CD4-positive, alpha-beta T cell treated with Interleukin-4 for 4 hours (primary cell): ENCODE data around the gene GDPD1.
A peak's percentile ranks its signal among the peaks of the same experiment; 100 is the strongest.
"Not testable (repeated sequence)": the region's sequence is repeated elsewhere in the genome, so short reads cannot be mapped to it uniquely, and the experiment has no call there.

Source experiments
- DNase-seq: peaks from one replicate; pipeline ENCODE4 v3.0.0-alpha.2; 2020

The GDPD1 gene

DNA sequence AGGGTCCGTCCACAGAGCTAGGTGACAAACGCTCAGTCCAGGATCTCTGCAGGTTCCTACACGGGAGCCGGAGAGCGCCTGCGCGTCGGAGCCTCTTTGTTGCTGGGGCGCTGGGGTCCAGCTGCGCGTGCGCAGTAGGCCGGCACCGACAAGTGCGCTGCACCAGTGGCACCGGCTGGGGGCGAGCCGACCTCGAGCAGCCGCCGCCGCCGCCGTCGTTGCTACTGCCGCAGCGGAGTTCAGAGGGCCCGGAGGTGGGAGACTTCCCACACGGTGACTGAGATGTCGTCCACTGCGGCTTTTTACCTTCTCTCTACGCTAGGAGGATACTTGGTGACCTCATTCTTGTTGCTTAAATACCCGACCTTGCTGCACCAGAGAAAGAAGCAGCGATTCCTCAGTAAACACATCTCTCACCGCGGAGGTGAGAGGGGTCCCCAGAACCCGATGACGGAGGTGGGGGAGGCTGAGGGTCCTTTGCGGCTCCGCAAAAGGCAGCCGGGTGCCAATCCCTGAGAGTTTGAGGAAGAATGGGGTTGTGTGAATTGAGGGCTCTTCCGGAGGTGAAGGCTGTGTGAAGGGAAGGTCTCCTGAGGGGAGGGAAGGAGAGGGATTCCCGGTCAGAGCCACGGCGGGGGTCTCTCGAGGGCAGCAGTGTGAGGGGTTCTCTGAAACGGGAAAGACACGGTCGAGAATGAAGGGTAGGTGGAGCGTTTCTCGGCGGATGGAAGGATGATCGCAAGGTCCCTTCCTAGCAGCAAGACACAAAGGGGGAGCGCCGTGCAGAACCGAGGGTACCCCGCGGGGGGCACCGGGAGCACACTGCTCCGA, at the start of gene GDPD1:
GDPD1 (plus strand) TSS at position 184 of the 831 bp plus-strand sequence; CDS start at position 283, 99 bp downstream.
- DNase-seq: peak; percentile 96

DNA sequence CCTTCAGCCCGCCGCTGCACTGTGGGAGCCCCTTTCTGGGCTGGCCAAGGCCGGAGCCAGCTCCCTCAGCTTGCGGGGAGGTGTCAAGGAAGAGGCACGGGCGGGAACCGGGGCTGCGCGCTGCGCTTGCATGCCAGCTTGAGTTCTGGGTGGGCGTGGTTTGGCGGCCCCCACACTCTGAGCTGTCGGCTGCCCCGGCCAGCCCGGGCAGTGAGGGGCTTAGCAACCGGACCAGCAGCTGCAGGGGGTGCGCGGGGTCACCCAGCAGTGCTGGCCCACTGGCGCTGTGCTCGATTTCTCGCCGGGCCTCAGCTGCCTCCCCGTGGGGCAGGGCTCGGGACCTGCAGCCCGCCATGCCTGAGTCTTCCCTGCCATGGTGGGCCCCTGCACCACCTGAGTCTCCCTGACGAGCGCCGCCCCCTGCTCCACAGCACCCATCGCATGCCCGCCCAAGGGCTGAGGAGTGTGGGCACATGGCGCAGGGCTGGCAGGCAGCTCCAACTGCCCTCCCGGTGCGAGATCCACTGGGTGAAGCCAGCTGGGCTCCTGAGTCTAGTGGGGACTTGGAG, 47.8 kb upstream of the GDPD1 start:
- DNase-seq: no peak

DNA sequence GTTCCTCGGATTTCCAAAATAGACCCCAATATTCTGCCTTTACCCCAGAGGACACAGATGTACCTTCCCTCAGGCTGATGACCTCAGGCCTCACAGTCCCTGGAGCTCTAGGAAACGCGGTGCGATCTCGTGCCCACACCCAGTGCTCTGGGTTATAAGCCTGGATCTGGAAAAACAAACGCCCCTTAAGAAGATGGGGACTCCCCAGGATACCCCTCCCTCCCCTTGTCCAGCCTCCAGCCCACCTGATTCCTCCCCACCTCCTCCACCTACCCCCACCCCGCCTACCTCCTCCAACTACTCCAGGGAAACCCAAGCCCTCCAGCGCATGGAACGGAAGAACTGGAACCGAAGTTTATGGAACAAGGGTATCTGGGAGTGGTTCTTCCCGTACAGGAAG, 45.6 kb upstream of the GDPD1 start:
- DNase-seq: no peak

DNA sequence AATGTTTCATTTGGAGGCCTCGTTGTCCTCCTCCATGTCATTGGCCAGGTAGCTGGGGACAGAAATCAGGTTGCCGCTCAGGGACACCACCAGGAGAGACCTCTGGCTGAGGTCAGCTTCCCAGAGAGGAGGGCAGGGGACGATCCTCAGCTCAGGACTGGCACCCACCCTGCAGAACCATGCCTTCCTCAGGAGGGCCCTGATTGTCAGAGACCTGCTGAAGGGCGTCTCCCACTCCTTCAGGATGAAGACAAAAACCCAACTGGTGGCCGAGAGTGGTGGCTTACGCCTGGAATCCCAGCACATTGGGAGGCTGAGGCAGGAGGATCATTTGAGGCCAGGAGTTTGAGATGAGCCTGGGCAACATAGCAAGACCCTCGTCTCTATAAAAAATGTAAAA, 45.2 kb upstream of the GDPD1 start:
- no peak for DNase-seq

DNA sequence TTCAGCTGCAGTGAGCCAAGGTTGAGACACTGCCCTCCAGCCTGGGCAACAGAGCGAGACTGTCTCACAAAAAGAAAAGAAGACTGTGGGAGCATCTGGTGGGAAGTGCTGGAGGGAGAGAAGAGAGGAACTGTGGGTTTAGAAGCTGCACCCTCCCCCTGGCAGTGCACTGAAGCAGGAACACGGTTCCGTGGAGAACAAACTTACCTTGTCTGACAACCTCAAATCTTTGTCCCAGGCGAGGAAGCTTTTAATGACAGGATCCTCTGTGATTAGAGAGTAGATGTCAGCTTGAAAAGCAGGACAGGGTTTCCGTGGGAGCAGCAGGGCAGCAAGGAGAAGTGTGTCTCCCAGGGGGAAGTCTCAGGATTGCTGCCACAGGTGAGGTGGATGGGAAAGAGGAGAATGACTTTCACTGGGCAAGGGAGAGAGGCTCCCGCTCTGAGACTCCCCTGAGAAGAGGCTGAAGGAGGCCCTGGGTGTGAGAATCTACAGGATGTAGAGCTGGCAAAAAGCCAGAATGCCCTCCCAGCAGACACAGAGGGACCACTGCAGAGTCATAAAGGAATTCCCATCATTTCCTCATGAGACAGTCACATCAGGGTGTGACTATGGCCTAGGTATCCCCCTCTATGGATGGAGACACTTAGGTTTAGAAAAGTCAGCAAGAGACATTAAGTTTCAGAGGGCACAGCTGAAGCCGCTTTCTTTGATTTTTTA, 41.9 kb upstream of the GDPD1 start:
- no peak for DNase-seq

DNA sequence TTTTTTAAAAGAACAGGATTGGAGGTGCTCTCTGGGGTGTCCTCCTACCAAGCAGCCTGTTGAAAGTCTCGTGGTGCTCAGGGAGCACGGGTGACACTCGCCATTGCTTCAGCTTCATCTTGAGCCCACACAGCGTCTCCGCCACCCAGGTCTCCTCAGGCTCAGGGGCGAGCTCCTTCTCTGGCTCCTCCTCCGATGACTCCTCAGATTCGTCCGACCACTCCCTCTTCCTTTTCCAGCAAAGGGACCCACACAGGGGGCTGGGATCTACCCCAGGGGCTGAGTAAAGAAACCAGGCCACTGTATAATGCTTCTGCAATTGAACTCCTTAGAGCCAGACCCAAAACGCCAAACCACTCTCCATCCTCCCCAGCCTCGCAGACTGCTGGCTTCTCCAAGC, 40.7 kb upstream of the GDPD1 start:
- not testable (repeated sequence) for DNase-seq

DNA sequence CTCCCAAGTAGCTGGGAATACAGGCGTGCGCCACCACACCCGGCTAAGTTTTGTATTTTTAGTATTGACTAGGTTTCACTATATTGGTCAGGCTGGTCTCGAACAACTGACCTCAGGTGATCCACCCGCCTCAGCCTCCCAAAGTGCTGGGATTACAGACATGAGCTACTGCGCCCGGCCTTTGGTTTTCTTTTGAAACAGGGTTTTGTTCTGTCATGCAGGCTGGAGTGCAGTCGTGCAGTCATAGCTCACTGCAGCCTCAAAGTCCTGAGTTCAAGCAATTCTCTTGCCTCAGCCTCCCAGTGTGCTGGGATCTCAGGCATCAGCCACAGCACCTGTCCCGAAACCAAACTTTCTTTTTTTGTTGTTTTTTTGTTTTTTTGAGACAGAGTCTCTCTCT, 39.7 kb upstream of the GDPD1 start:
- DNase-seq: no peak

DNA sequence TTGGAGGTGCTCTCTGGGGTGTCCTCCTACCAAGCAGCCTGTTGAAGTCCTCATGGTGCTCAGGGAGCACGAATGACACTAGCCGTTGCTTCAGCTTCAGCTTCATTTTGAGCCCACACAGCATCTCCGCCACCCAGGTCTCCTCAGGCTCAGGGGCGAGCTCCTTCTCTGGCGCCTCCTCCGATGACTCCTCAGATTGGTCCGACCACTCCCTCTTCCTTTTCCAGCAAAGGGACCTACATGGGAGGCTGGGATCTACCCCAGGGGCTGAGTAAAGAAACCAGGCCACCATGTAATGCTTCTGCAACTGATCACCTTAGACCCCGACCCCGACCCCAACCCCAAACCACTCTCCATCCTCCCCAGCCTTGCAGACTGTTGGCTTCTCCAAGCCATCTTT, 38.8 kb upstream of the GDPD1 start:
- no peak for DNase-seq

DNA sequence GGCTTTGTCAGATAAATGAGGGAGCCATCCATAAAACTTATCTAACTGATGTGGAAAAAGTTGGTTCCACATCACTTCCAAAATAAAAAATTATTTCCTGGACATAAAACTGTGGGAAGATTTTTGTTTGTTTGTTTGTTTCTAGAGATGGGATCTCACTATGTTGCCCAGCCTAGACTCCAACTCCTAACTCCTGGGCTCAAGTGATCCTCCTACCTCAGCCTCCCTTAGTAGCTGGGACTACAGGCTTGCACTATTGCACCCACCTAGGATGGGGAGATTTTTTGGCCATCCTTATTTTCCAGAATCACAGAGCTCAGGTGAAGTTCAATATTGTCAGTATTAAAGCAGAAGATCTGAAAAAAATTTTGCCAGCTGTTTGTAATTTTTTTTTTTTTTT, 34.3 kb upstream of the GDPD1 start:
- DNase-seq: no peak

DNA sequence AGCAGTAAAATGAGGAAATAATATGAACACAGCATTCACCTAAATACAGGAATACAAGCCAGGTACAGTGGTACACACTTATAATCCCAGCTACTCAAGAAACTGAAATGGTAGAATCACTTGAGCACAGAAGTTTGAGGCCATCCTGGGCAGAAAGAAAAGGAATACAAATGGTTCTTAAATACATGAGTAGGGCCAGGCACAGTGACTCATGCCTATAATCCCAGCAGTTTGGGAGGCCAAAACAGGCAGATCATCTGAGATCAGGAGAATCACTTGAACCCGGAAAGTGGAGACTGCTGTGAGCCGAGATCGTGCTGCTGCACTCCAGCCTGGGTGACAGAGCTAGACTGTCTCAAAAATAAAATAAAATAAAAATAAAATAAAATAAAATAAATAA, 33.5 kb upstream of the GDPD1 start:
- DNase-seq: no peak

DNA sequence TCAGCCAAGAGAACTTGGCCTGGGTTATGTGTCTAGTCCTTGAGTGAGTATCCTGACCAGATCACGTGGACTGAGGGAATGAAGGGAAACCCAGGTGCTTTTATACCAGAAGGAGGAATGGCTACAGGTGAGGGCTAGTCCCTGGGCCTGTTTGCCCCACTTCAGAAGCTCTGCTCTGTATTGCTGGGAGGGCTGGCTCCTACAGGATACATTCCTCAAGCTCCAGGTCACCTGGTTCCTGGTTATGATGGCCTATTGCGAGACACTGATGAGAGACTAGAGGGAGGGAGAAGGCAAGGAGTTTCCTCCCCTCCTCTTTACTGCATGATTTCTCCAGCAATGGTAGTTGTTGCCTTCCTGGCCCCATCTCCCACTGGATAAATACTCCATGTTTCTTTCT, 29.5 kb upstream of the GDPD1 start:
- no peak for DNase-seq

DNA sequence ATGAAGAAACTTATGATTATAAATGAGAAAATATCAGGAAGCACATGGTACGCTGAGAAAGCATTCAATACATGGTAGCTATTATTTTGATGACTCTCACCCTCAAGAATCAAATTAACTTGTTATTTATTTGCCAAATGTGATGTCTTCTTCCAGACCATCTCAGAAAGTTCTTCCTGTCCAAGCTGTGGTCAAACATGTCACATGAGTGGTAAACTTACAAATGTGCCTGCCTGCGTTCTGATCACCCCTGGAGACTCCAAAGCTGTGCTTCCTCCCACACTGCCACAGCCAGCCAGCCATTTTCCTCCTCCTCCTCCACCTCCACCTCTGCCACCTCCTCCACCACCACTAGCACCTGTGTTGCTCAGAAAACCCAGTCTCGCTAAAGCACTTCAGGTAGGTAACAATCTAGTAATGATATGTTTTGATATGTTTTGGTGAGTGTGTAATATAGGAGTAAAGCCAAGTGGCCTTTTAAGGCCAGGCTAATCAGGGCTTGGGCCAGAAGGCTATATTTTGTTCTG, 26.9 kb upstream of the GDPD1 start:
- no peak for DNase-seq

DNA sequence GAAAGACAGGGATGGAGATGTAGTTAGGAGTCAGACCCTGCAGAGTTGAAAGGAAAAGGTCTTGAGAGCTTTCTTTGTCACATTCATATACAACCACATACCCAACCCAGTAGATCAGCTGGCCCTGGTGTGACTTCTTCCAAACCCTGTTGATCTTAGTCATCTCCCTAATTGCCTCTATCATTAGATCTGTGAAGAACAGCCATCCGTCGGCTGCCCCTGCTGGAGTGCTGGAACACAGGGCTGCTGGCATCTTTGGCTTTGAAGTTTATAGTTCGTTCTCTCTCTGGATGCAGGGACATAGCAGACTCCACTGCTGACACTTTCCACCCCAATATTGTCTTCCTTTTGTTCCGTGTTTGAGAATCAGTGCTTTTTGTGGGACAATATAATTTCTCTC, 20.9 kb upstream of the GDPD1 start:
- DNase-seq: no peak

DNA sequence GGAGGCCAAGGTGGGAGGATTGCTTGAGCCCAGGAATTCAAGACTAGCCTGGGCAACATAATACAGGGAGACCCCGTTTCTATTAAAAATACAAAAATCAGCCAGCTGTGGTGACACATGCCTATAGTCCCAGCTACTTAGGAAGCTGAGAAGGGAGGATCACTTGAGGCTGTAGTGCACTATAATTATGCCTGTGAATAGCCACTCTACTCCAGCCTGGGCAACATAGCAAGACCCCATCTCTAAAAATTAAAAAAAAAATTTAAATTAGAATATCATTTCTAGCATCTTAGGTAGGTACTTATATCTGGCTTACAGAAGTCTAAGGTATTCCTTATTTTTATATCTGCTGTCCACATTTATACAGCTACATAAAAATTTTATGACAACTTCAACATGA, 18.0 kb upstream of the GDPD1 start:
- no peak for DNase-seq

DNA sequence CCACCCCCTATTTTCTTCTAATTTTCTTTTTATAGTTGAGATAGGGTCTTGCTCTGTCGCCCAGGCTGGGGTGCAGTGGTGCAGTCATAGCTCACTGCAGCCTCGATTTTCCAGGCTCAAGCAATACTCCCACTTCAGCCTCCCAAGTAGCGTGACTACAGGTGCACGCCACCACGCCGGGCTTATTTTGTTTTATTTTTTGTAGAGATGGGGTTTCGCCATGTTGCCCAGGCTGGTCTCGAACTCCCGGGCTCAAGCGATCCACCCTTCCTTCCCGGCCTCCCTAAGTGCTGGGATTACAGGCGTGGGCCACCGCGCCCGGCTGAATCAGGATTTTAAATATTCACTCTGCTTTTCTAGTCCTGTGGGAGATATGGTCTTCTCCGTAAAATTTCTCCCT, 941 bp upstream of the GDPD1 start:
- no peak for DNase-seq

DNA sequence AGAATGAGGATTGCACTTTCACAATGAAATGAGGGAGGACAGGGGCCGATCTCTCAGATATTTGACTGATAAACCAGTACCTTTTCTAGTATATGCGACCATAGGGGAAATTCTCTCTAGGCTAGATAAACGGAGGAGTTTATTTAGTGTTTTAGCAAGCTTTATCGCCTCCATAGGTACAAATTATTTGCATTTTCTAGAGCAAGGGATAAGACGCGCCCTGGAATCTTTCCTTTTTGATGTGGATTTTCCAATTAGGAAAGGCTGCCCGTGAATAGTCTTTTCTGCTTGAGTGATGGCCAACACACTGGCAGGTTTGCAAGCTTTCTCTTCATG, 351 bp upstream of the GDPD1 start:
- DNase-seq: no peak

DNA sequence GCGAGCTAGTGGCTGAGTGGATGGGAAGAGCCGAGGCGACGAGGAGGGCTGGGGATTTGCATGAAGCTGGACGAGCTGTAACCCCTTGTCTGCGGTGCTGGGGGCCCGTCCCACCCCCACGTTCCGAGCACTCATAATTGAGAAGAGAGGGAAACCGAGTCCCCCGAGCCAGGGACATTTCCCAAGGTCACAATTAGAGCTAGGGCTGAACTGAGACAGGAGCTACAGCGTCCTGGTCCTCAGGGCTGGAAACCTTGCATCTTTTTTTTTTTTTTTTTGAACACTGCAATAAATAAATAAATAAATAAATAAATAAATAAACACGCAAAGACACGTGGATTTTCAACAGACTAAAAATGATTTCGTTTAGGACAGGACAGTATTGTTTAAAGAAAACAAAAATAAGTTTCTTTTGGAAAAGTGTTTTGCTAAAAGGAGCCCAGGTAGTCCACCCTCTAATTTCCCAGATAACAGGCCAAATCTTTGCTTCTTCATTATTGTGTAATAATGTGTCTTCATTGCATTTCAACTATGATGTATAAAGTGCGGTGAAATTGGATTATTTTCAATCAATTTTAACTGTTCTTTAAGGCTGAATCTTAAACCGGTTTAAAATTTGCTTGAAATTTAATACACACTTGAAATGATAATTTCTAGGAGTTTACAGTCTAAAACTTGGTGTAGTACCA, 992 bp downstream of the GDPD1 start:
- no peak for DNase-seq

DNA sequence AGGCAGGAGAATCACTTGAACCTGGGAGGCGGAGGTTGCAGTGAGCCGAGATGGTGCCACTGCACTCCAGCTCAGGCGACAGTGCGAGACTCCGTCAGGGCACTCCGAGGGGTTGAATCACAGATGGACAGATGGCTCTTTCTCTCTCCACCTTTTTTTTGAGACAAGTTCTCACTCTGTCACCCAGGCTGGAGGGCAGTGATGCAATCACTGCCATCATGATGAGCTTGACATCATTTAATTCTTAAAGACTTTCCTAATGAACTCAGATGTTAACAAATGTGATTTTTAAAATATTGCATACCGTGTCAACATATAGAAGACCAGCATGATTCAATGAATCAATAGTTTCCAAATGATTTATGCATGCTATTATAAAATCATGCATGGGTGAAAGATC, 3.5 kb downstream of the GDPD1 start:
- DNase-seq: no peak

DNA sequence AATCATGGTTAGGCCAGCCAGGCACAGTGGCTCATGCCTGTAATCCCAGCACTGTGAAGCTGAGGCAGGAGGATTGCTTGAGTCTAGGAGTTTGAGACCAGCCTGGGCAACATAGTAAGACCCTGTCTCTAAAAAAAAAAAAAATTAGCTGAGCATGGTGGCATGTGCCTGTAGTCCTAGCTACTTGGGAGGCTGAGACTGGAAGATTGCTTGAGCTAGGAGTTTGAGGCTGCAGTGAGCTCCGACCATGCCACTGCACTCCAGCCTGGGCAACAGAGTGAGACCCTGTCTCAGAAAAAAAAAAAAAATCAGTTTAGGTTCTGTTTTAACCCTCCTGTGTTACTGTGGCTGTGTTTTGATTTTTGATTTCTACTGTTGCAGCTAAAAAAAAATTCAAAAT, 8.3 kb downstream of the GDPD1 start:
- not testable (repeated sequence) for DNase-seq

DNA sequence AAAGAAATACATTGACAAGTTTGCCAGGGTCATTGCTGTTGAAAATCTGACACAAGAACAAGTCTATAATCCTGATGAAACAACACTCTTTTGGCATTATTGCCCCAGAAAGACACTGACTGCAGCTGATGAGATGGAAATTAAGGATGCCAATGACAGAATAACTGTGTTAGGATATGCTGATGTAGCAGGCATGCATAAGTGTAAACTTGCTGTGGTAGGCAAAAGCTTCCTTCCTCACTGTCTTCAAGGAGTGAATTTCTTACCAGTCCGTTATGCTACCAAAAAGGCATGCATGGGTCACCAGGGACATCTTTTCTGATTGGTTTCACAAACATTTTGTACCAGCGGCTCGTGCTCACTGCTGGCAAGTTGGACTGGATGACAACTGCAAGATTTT, 10.5 kb downstream of the GDPD1 start:
- no peak for DNase-seq

DNA sequence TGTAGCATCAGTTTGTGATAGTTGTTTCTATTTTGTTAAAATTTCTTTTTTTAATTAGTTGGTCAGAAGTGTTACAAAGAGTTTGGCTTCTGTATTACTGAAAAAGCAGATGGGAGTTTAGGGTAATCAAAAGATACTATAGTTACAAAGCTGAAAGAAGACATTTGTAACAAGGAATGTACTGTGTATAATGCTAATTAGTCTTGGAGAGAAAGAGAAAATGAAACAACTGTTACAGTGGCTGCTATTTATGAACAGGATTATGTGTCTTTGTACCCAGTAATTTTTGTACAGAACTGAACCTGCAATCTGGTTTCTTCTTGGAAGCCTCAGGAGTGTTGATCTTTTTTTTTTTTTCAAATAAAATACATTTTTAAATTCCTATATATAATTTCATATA, 14.3 kb downstream of the GDPD1 start:
- DNase-seq: no peak

DNA sequence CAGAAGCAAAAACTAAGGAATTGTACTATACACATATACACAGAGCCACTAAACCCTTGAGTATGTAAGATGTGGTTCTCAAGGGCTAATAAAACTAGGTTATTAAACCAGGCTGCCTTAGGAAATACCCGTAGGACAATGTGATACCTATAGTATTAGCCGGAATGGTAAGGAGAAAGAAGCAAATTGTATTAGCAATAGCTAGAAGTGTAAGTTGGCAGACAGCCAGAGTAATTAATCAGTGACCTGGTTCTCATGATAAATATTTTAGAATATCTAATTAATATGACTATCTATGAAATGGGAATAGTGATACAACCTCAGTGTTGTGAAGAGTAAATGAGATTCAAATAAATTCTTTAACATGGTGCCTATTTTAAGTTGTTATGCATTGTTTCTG, 18.6 kb downstream of the GDPD1 start:
- DNase-seq: no peak

DNA sequence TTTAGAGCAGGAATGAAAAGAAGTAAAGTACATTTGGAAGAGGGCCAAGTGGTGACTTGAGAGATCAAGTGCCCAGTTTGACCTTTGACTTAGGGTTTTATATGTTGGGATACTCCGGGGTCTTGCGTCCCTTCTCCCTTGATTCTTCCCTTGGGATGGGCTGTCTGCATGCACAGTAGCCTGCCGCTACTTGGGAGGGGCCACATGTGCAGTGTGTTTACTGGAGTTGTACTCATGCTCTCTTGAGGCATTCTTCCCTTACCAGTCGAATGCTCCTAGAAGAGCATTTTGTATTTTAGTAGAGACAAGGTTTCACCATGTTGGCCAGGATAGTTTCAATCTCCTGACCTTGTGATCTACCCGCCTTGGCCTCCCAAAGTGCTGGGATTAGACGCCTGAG, 23.8 kb downstream of the GDPD1 start:
- no peak for DNase-seq

DNA sequence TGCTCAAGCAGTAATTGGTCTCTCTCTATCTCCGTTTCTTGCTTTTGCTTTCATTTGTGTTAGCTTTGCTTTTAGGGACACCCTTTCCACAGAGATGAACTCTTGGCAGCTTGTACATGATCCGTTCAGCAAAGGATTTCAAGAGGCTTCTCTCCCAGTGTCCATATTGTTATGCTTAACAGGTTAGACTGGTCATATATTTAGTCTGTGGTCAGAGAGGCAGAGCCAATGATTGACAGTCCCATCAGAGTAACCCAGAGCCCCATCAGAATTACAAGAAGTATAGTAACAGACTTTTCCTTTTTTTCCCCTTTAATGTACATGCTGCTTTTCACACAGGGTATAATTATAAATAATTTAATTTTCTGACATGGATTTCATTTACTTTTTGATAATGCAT, 34.4 kb downstream of the GDPD1 start:
- DNase-seq: no peak
